ENCODE measurements around the gene SEMA5B. TPM values are rescaled to one million over a fixed set of nuclear protein-coding genes. Genes with fewer than 3 reads are reported as not detected.

The SEMA5B gene
- total RNA-seq, 3 donors from 2014 or later = 0.34 to 0.89 (median 0.35) TPM

DNA sequence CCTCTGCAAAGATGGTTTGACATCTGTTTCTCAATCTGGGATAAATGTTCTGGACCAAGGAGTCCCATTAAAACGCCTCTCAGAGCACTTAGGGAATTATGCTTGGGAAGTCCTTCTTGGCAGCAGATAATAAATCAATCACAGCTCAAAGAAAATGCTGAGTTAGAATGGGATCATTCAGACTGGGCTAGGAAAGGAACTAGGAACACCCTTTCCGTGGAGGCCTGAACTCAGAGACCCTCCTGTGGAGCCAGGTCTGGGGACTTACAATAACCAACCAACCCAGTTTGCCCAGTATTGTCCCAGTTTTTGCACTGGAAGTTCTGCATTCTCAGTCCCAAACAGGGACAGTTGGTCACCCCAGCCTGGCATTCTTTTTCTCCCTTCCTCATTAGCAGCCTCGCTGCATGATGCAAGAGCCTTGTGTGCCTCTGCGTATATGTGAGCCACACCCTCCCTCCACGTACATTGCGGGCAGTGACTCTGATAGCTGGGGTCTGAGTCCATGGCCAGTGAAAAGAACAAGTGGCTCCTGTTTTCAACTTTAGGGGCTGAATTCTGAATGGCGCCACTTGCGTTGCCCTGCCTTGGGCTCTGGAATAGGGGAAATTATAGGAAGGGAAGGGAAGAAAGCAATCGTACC is 88.7 kb downstream of the SEMA5B start:
- TF ChIP-seq, protein P1, sequence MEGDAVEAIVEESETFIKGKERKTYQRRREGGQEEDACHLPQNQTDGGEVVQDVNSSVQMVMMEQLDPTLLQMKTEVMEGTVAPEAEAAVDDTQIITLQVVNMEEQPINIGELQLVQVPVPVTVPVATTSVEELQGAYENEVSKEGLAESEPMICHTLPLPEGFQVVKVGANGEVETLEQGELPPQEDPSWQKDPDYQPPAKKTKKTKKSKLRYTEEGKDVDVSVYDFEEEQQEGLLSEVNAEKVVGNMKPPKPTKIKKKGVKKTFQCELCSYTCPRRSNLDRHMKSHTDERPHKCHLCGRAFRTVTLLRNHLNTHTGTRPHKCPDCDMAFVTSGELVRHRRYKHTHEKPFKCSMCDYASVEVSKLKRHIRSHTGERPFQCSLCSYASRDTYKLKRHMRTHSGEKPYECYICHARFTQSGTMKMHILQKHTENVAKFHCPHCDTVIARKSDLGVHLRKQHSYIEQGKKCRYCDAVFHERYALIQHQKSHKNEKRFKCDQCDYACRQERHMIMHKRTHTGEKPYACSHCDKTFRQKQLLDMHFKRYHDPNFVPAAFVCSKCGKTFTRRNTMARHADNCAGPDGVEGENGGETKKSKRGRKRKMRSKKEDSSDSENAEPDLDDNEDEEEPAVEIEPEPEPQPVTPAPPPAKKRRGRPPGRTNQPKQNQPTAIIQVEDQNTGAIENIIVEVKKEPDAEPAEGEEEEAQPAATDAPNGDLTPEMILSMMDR (IDR thresholded peaks at IDR 0.05) = no peak
- ATAC-seq (peak; percentile 61), DNase-seq (peak in 1 of 3 donors; percentile 16)
- no peaks in the 10 kb centered on the region for H3K9me3 ChIP-seq
- no peaks in the 10 kb centered on the region for H3K4me1 ChIP-seq (ENCODE audit: low read depth)
- intact Hi-C loops (cut with DNase I, micrococcal nuclease) = no loop called here
- no peaks in the 10 kb centered on the region for H3K36me3 ChIP-seq (ENCODE audit: low read depth)
- H3K4me3 ChIP-seq = no peak overlapping the region

DNA sequence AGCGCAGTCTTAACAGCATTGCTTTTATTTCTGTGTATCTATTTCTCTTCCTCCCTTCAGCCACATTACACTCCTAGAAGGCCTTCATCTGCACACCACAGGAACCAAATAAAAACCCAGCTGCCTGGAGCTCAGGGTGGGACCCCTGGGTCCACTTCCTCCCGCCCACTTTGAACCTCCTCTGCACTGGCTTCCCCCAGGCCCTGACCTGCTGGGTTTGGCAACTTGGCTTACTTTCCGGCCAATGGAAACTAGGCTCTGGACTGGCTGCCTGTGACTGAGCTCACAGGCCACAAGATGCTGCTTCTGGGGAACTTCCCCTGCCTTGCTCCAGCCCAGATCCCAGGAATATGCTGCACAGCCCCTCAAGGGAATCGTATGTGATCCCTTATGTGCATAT is 89.8 kb downstream of the SEMA5B start:
- TF ChIP-seq, protein P1 (IDR thresholded peaks at IDR 0.05) = no peak

DNA sequence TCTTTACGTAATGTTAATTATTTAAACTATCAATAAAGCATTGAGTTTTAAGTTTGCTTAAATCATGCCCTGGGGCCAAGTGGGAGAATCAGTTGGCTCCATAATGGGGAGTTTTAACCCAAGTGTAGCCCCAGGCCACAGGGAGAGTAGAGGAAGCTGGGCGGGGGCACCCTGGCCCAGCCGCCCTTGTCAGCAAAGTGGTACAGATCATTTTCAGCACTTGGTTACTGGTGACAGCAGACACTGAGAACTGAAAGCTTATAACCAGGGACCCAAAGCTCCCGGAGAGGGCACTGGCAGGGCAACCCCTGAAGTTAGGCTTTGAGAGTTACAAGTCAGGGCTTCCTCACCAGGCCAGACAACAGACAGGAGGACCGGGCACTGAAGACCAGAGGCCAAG is 90.6 kb downstream of the SEMA5B start:
- TF ChIP-seq, protein P1 (IDR thresholded peaks at IDR 0.05) = no peak
- Histone ChIP-seq H3K36me3 (ENCODE audit: low read depth) (no peaks in the 10 kb centered on the region), H3K4me3 (no peak overlapping the region), H3K4me1 (ENCODE audit: low read depth) (no peaks in the 10 kb centered on the region), H3K9me3 (no peaks in the 10 kb centered on the region)
- DNase-seq (no peak), ATAC-seq (no peak)
- intact Hi-C loops (cut with DNase I, micrococcal nuclease) = no loop called here

More for the DNA sequence above, 89.8 kb downstream of the SEMA5B start:
- intact Hi-C loops (cut with DNase I, micrococcal nuclease) = no loop called here
- ATAC-seq (no peak), DNase-seq (no peak)
- H3K9me3 ChIP-seq = no peaks in the 10 kb centered on the region
- no peak overlapping the region for H3K4me3 ChIP-seq
- no peaks in the 10 kb centered on the region for H3K36me3 ChIP-seq (ENCODE audit: low read depth)
- no peaks in the 10 kb centered on the region for H3K4me1 ChIP-seq (ENCODE audit: low read depth)

DNA sequence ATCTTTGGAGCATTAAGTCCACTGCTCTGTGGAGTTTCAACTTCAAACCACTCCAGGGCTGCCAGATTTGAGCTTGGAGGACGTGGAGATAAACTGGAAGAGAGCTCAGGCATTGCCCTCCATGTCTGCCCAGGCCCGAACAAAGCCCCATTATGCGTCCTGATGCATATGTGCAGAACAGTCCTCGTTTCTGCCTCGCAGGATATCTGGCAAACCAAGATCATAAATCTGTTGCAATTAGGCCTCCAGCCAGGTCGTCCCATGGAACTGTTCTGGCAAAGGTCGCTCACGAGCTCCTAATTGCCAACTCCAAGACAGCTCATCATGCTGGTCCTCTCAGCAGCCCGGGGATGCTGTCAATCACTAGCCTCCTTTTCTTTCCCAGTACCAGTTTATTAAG is 91.2 kb downstream of the SEMA5B start:
- ATAC-seq (no peak), DNase-seq (no peak)
- Histone ChIP-seq H3K9me3 (no peaks in the 10 kb centered on the region), H3K36me3 (ENCODE audit: low read depth) (no peaks in the 10 kb centered on the region), H3K4me3 (no peak overlapping the region), H3K4me1 (ENCODE audit: low read depth) (no peaks in the 10 kb centered on the region)
- intact Hi-C loops (cut with DNase I, micrococcal nuclease) = no loop called here
- TF ChIP-seq, protein P1 (IDR thresholded peaks at IDR 0.05) = no peak

DNA sequence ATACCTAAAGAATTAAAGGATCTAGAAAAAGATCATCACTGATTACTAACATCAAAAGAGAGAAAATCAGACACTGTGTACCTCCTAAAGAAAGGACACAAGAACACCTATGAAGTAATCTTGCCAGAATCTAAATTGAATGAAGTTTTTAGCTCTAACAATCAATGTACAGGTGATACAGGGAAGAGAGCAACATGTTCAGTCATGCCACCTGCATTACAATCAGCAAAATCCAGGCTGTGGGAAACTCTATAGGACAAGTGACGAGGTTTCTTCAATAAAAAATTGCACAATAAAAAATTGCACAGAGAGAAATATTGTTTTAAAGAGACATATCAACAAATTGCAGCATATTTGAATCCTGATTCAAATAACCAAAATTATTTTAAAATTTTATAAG is 93.3 kb downstream of the SEMA5B start:
- DNase-seq (no peak), ATAC-seq (no peak)
- Histone ChIP-seq H3K9me3 (no peaks in the 10 kb centered on the region), H3K36me3 (ENCODE audit: low read depth) (no peaks in the 10 kb centered on the region), H3K4me1 (ENCODE audit: low read depth) (no peaks in the 10 kb centered on the region), H3K4me3 (no peak overlapping the region)
- intact Hi-C loops (cut with DNase I, micrococcal nuclease) = no loop called here
- TF ChIP-seq, protein P1 (IDR thresholded peaks at IDR 0.05) = no peak
